Right lobe of liver (tissue), 6 donors: ENCODE results near the gene PICK1. TPM values are rescaled to one million over a fixed set of nuclear protein-coding genes. Genes with fewer than 3 reads are reported as not detected.

Experiments
- ATAC-seq, 4 donors: fragments of 200-7000 bp; cut with Tn5 transposase; one replicate each; pipeline ENCODE4 v1.9.1; 2020; ENCODE audit warnings: mild to moderate bottlenecking in 4 of 4, moderate library complexity in 4 of 4
- DNase-seq, 3 donors: peaks; one replicate each; pipeline ENCODE4 v3.0.0-alpha.2; 2020
- H3K27ac ChIP-seq, 3 donors: fragments of 200-600 bp; one replicate each; pipeline ENCODE4 v1.8.0; 2022
- H3K27me3 ChIP-seq, 2 donors: fragments of 200-600 bp; one replicate each; pipeline ENCODE4 v1.8.0; 2022
- H3K36me3 ChIP-seq, 4 donors: fragments of 200-600 bp; sonication (generic) in 1 of 4; one replicate each; pipeline versions ENCODE4 v1.5.1 to v1.8.0; 2017 to 2022; ENCODE audit warnings: control low read depth in 1 of 4
- H3K4me1 ChIP-seq, 4 donors: fragments of 200-600 bp; sonication (generic) in 1 of 4; one replicate each; pipeline versions ENCODE4 v1.5.1 to v1.8.0; 2017 to 2022; ENCODE audit warnings: control low read depth in 1 of 4
- H3K4me3 ChIP-seq, 3 donors: fragments of 200-600 bp; one replicate each; pipeline ENCODE4 v1.8.0; 2022
- H3K9me3 ChIP-seq, 4 donors: fragments of 200-600 bp; sonication (generic) in 1 of 4; one replicate each; pipeline versions ENCODE4 v1.5.1 to v1.8.0; 2017 to 2022; ENCODE audit warnings: control low read depth in 1 of 4
- POLR2A ChIP-seq: fragments of 450-650 bp; IDR thresholded peaks from one replicate; pipeline ENCODE4 v1.6.1; 2017; ENCODE audit warnings: antibody characterized with exemption, mild to moderate bottlenecking
- WGBS: methylation state at CpG from one replicate; pipeline ENCODE4 v1.1.6; 2018; ENCODE audit warnings: low coverage, low lambda C conversion rate; ENCODE audit not compliant: insufficient coverage; ENCODE audit errors: missing lambda C conversion rate; 5-methylcytosine and 5-hydroxymethylcytosine counted together
- intact Hi-C, 2 donors: fragments of 100-400 bp; cut with DNase I; formaldehyde crosslinking; loops; one replicate each; pipeline versions ENCODE4 v1.11.2 to v1.14.1; 2022
- total RNA-seq, 6 experiments: library from RNA; depleted of rRNA in 2 of 6; stranded (reverse); fragments of >200 nt in 2 of 6; fragmentation: NEBNext Ultra II Directional in 3 of 6; extraction: Animal tissue kit (Norgen Biotek cat#: 25700) in 3 of 6; gene quantifications; one replicate each; pipeline versions ENCODE4 v1.1.0 to v1.2.4, GENCODE V29; 2016 to 2023
- TF ChIP-seq, protein P1 (sequence below), 4 donors: fragments of 200-600 bp in 3 of 4; fragments of 450-650 bp in 1 of 4; IDR thresholded peaks; one replicate each; pipeline versions ENCODE4 v1.5.1 to v1.8.0; 2016 to 2022; ENCODE audit warnings: antibody characterized with exemption in 4 of 4, mild to moderate bottlenecking in 2 of 4
- donor health status: DM: no; HTN: yes; CAD: no.
- donor health status: DM: no; HTN: no; CAD: no.
- donor health status: DM: no; HTN: no; CAD: no.
- donor health status: DM: no; HTN: yes; CAD: no.
- donor health status: DM: no; HTN: yes; CAD: no.

The PICK1 gene
- total RNA-seq, 6 experiments from 2014 or later, result 13.0 to 26.4 (median 20.3) TPM

GRCh38 chr22:38029901-38030300 is 27.3 kb upstream of the PICK1 start:
- no peaks in the 10 kb centered on the region for H3K27me3 ChIP-seq
- no peaks in the 10 kb centered on the region for H3K9me3 ChIP-seq
- TF ChIP-seq, protein P1, sequence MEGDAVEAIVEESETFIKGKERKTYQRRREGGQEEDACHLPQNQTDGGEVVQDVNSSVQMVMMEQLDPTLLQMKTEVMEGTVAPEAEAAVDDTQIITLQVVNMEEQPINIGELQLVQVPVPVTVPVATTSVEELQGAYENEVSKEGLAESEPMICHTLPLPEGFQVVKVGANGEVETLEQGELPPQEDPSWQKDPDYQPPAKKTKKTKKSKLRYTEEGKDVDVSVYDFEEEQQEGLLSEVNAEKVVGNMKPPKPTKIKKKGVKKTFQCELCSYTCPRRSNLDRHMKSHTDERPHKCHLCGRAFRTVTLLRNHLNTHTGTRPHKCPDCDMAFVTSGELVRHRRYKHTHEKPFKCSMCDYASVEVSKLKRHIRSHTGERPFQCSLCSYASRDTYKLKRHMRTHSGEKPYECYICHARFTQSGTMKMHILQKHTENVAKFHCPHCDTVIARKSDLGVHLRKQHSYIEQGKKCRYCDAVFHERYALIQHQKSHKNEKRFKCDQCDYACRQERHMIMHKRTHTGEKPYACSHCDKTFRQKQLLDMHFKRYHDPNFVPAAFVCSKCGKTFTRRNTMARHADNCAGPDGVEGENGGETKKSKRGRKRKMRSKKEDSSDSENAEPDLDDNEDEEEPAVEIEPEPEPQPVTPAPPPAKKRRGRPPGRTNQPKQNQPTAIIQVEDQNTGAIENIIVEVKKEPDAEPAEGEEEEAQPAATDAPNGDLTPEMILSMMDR (IDR thresholded peaks at IDR 0.05), result no peak
- TF ChIP-seq POLR2A, result no peak
- ATAC-seq (no peak), DNase-seq (no peak)
- no peaks in the 10 kb centered on the region for H3K36me3 ChIP-seq
- H3K4me3 ChIP-seq, result no peak overlapping the region
- H3K27ac ChIP-seq, result no peak overlapping the region
- WGBS, result 95% methylated on average over 4 of the region's 5 CpGs
- intact Hi-C loops, result no loop called here
- H3K4me1 ChIP-seq, result no peaks in the 10 kb centered on the region

DNA sequence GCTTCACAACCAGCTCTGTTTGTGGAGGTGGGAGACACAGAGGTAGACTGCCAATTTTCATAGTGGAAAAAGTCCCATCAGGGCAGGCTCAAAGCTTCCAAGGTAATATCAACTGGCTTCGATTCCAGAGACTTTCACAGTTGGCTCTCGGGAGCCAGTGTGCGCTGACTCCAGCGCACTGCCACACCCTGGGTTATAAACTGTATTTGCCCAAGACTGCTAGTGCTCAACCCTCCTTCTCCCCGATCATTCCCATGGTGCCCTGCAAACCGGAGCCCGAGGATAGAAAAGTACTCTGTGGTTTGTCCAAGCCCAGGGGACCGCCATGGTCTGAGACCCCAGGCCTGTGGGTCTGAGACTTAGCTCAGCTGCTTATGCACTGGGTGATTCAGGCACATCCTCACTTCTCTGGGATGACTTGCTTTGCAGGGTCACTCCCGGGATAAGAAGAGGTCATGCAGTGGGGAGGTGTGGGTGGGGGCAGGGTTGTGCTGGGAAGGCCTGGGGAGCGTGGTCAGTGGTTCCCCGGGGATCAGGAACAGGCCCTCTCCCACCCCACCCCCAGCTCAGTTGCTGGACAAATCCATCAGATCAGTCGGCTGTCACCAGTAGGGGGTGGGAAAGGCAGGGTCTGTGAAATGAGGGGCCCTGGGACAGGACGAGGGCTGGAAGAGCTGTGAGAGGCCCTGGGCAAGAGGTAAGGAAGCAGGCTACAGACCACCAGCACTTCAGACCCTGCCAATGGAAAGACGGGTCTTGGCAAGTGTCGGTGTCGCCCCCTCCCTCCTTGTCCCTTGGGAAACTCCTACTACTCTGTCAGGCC is 26.7 kb upstream of the PICK1 start:
- H3K9me3 ChIP-seq, result no peaks in the 10 kb centered on the region
- intact Hi-C loops, result no loop called here
- no peak overlapping the region for H3K27ac ChIP-seq
- H3K4me1 ChIP-seq, result no peaks in the 10 kb centered on the region
- H3K27me3 ChIP-seq, result no peaks in the 10 kb centered on the region
- no peak for ATAC-seq
- no peak overlapping the region for H3K4me3 ChIP-seq
- WGBS, result 72% methylated on average over 3 of the region's 16 CpGs
- no peak for TF ChIP-seq POLR2A
- TF ChIP-seq, protein P1 (IDR thresholded peaks at IDR 0.05), result no peak
- no peak for DNase-seq
- no peaks in the 10 kb centered on the region for H3K36me3 ChIP-seq

DNA sequence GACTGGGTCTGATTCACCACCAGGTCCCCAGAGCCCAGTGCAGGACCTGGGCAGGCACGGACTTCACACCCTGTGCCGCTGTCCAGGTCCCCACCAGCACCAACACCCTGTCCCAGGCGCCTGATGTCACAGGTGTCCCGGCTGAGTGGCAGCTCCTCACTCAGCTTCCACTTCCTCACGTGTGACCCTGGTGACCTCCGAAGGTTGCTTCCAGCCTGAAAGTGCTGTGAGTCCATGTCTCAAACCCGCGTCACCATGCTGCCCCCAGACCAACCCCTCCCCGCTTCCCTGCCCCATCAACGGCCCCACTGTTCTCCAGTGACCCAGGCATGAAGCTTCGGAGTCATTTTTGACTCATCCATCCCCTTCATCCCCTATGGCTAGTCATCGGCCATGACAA is 25.7 kb upstream of the PICK1 start:
- Histone ChIP-seq H3K36me3 (no peaks in the 10 kb centered on the region), H3K4me1 (no peaks in the 10 kb centered on the region), H3K27me3 (no peaks in the 10 kb centered on the region), H3K27ac (no peak overlapping the region), H3K4me3 (no peak overlapping the region), H3K9me3 (no peaks in the 10 kb centered on the region)
- TF ChIP-seq, protein P1 (IDR thresholded peaks at IDR 0.05), result no peak
- no peak for TF ChIP-seq POLR2A
- ATAC-seq (no peak), DNase-seq (no peak)
- intact Hi-C loops, result no loop called here
- WGBS, result 81% methylated on average over 5 of the region's 12 CpGs

DNA sequence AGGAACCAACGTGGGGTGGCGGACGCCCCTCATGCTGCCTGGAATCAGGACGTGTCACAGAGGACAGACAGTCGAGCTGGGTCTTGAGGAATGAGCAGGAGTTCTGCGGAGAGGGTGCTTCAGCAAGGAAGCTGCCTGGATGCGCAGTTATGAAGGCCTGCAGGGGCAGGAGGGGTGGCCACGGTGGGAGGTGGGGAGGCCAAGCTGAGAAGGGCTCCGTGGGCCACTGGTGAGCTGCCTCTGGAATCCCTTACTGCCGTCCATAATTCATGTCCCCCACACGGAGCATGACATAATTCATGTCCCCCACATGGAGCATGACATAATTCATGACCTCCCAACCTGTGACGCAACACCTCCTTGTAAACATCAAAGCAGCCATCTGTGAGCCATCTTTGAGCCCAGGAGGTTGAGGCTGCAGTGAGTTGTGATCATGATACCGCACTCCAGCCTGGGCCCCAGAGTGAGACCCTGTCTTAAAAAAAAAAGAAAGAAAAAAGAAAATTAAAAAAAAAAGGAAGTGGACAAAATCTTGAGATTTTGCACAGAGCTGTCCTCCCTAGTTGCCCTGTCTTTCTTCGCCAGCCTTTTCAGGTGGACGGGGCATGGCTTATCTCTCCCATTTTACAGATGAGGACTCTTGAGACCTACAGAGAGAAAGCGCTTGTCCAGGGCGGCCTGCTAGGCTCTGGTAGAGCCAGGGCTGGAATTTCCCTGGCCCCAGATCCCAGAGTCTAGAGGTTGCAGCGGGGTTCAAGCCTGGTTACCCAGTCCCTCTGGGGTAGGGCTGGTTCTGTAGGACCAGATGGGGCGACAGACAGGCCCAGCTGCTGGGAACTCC is 24.3 kb upstream of the PICK1 start:
- no peaks in the 10 kb centered on the region for H3K27me3 ChIP-seq
- ATAC-seq (peak in 2 of 4 donors; percentile 11 to 20), DNase-seq (no peak)
- no peak overlapping the region for H3K4me3 ChIP-seq
- no peak for TF ChIP-seq POLR2A
- TF ChIP-seq, protein P1 (IDR thresholded peaks at IDR 0.05), result no peak
- WGBS, result 92% methylated on average over 5 of the region's 19 CpGs
- no peaks in the 10 kb centered on the region for H3K9me3 ChIP-seq
- H3K36me3 ChIP-seq, result no peaks in the 10 kb centered on the region
- intact Hi-C loops, result no loop called here
- H3K27ac ChIP-seq, result no peak overlapping the region
- no peaks in the 10 kb centered on the region for H3K4me1 ChIP-seq
